ENCODE results near the gene NPDC1. TPM values are rescaled to one million over a fixed set of nuclear protein-coding genes. Genes with fewer than 3 reads are reported as not detected.
"Not testable (repeated sequence)": the region's sequence is repeated elsewhere in the genome, so short reads cannot be mapped to it uniquely, and the experiment has no call there.

NPDC1 gene
- total RNA-seq, 2 experiments from 2014 or later: 30.4 to 55.6 TPM

DNA sequence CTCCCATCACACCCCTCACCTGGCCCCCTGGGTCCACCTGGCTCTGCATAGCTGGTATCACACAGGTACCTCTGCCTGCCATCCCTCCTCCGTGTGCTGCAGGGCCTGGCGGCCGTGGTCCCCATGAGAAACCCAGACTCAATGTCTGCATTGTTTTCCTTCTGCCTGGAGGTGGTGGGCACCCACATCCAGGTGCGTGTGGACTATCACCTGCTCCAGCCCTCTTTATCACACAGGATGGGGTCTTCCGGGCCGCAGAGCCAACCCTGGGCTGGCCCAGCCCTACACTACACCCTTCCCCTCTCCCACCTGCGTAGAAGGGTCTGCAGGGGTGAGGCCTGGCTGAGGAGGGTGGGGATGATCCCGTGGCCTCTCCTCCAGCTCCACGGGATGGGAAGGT is 7.1 kb downstream of the NPDC1 start:
- Mint-ChIP-seq H3K27ac (no peak overlapping the region), H3K36me3 (peaks cover 2% of the 10 kb centered on the region), H3K27me3 (peaks cover under 1% of the 10 kb centered on the region), H3K9me3 (ENCODE audit: low read depth) (no peaks in the 10 kb centered on the region), H3K4me1 (peaks cover 11% of the 10 kb centered on the region), H3K4me3 (no peak overlapping the region)
- no peak for ATAC-seq
- CTCF ChIA-PET: interaction anchor here (1.3 to 9.1 kb wide), 5 partner anchors 8 to 92 kb away, joined by 3 to 183 read pairs (median 5); partner anchors contain the start of genes C8G, FBXW5 and NPDC1
- DNase-seq: no peak

DNA sequence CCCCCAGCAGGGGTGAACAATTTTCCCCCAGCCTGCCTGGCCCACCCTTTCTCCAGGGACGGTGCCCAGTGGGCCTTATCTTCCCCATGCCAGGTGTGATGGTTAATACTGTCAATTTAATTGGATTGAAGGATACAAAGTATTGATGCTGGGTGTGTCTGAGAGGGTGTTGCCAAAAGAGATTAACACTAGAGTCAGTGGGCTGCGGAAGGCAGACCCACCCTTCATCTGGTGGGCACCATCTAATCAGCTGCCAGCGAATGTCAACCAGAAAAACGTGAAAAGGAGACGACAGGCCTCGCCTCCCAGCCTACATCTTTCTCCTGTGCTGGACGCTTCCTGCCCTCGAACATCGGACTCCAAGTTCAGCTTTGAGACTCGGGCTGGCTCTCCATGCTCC is 8.5 kb downstream of the NPDC1 start:
- Mint-ChIP-seq H3K27me3 (no peaks in the 10 kb centered on the region), H3K4me3 (no peak overlapping the region), H3K36me3 (peaks cover 2% of the 10 kb centered on the region), H3K4me1 (peaks cover 20% of the 10 kb centered on the region), H3K27ac (no peak overlapping the region), H3K9me3 (ENCODE audit: low read depth) (no peaks in the 10 kb centered on the region)
- no peak for ATAC-seq
- no peak for DNase-seq
- CTCF ChIA-PET: interaction anchor here (2.0 to 11.9 kb wide), 6 partner anchors 9 to 91 kb away, joined by 5 to 234 read pairs (median 87); partner anchors contain the start of genes ABCA2, C8G, CLIC3 and FBXW5

DNA sequence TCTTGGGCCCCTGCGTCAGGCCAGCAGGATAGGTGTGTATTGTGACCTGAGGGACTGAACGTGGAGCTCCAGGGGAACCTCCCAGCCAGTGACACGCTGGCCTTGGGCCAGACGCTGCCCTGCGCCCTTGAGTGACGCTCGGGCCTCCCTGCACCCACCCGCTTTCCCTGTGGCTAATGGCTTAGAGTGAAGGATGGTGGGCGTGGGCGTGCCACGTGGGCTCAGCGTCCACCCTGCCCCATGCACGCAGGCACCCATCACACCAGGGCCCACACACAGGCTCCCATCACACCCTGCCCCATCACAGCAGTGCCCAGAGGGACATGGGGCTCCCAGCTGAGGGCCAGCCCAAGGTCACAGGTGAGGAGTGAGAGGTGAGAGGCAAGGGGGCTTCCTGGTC is 8.9 kb downstream of the NPDC1 start:
- Mint-ChIP-seq H3K4me1 (peaks cover 23% of the 10 kb centered on the region), H3K27ac (no peak overlapping the region), H3K9me3 (ENCODE audit: low read depth) (no peaks in the 10 kb centered on the region), H3K27me3 (no peaks in the 10 kb centered on the region), H3K4me3 (no peak overlapping the region), H3K36me3 (peaks cover 2% of the 10 kb centered on the region)
- no peak for ATAC-seq
- no peak for DNase-seq
- CTCF ChIA-PET: interaction anchor here (0.9 to 11.9 kb wide), 7 partner anchors 10 to 195 kb away, joined by 4 to 234 read pairs (median 79); partner anchors contain the start of genes ABCA2, AJM1, C8G and CLIC3

DNA sequence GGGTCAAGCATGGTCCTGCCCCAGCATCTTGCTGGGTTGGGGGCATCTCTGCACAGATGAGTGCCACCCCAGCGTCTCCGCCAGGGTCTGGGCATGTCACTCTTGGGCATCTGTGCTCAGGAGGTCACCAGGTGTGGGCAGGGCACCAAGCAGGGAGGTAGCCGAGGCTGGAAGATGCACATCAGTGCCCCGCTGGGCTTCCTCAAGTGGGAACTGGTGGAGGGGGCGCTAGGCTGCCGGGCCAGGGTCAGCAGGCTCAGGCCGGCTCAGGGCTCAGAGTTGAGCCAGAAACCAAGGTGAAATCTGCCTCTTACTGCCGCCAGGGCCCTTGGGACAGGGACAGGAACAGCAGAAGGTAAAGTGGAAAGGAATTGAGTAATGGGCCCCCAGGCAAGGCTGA is 10.0 kb downstream of the NPDC1 start:
- Mint-ChIP-seq H3K27ac (no peak overlapping the region), H3K4me3 (no peak overlapping the region), H3K27me3 (no peaks in the 10 kb centered on the region), H3K36me3 (peaks cover 2% of the 10 kb centered on the region), H3K9me3 (ENCODE audit: low read depth) (no peaks in the 10 kb centered on the region), H3K4me1 (peaks cover 29% of the 10 kb centered on the region)
- CTCF ChIA-PET: interaction anchor here (0.7 to 11.9 kb wide), 42 partner anchors 8 to 349 kb away, joined by 3 to 234 read pairs (median 8); partner anchors contain the start of genes ABCA2, AJM1, C8G and CLIC3
- no peak for ATAC-seq
- no peak for DNase-seq

DNA sequence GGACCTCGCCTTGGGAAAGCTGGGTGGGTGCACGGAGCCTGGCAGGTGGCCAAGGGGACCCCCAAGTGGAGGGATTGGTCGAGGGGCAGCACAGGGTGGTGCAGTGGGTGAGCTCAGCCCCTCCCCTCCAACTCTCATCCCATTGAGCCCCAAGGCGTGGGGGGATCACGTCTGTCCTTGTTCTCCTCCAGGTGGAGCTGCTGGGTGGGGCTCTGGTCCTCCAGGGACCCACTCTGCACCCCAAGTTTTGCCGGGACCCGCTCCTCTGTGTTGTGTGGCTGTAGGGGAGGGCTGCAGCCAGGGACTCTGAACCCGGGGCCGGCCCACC is 10.5 kb downstream of the NPDC1 start:
- Mint-ChIP-seq H3K27ac (peak overlapping the region; percentile 52), H3K9me3 (ENCODE audit: low read depth) (no peaks in the 10 kb centered on the region), H3K4me3 (no peak overlapping the region), H3K36me3 (peaks cover 2% of the 10 kb centered on the region), H3K27me3 (no peaks in the 10 kb centered on the region), H3K4me1 (peaks cover 34% of the 10 kb centered on the region)
- CTCF ChIA-PET: interaction anchor here (0.7 to 11.9 kb wide), 52 partner anchors 9 to 349 kb away, joined by 3 to 234 read pairs (median 6); partner anchors contain the start of genes ABCA2, AJM1, C8G and CLIC3
- DNase-seq (no peak), ATAC-seq (no peak)

DNA sequence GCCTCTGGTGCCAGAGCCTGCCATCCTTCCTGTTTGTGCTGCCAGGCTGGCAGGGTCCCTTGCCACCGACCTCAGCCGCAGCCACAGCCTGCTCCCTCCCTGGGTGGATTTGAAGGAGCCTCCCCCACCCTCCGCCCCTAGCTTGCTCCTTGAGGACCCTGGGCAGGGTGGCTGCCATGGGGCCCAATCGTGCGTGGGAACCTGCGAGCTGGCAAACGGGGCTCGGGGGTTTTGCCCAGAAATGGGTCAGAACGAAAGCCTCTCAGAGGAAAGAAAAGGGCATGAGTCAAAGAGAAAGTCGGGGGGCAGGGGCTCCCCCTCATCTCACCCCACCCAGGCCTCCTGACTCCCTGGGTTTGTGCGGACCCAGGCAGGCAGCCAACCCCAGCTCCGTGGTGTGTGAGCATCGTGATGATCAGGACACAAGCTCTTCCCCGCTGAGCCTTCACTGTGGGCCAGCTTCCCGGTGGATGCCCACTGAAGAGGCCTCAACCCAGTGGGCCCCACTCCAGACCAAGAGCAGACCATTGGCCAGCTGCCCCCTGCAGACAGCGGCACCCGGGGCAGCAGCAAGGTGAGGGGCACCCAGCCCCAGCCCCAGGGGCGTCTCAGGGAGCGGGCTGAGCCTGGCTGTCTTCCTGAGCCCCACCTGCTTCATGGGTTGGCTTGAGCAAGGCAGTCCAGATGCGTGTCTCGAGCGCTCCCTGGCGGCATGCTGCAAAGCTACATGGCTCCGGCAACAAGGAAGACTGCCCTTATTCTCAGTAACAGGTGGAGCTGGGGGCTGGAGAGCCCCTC is 11.1 kb downstream of the NPDC1 start:
- CTCF ChIA-PET: interaction anchor here (0.7 to 11.9 kb wide), 56 partner anchors 9 to 348 kb away, joined by 3 to 234 read pairs (median 5); partner anchors contain the start of genes ABCA2, AJM1, ANAPC2 and C8G
- H3K27me3 Mint-ChIP-seq: no peaks in the 10 kb centered on the region
- H3K4me3 Mint-ChIP-seq: peak overlapping the region; percentile 62
- peaks cover 40% of the 10 kb centered on the region for H3K4me1 Mint-ChIP-seq
- H3K9me3 Mint-ChIP-seq (ENCODE audit: low read depth): no peaks in the 10 kb centered on the region
- DNase-seq (peak; percentile 95), ATAC-seq (peak; percentile 89)
- peaks cover 2% of the 10 kb centered on the region for H3K36me3 Mint-ChIP-seq
- peak overlapping the region; percentile 93 for H3K27ac Mint-ChIP-seq

DNA sequence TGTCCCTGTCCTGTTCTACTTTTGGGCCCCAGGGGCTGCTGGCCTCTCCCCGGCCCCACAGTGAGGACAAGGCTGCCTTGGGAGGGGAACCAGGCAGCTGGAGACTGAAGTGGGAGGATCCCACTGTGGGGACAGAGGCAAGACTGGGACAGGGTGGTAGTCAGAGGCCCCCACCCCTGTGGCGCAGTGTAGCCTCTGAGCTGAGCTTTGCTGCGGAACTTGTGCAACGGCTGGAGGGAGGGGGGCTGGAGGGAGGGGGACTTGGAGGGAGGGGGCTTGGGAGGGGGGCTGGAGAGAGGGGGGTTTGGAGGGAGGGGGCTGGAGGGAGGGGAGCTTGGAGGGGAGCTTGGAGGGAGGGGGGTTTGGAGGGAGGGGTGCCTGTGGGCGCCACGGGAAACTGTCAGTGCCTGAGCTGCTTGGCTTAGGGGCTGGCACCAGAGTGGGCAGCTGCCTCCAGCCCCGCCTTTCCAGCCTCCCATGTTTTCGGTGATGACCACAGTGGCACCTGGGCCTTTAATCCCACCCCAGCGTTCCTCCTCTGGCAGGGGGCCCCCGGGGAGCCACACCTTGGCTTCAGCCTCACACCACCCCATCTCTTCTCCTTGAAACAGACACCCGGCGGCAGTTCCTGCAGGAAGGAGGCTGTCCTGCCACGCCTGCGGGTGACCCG is 11.8 kb downstream of the NPDC1 start:
- Mint-ChIP-seq H3K27me3 (no peaks in the 10 kb centered on the region), H3K36me3 (peaks cover 2% of the 10 kb centered on the region), H3K4me1 (peaks cover 47% of the 10 kb centered on the region), H3K27ac (peak overlapping the region; percentile 93), H3K4me3 (peak overlapping the region; percentile 62), H3K9me3 (ENCODE audit: low read depth) (no peaks in the 10 kb centered on the region)
- CTCF ChIA-PET: interaction anchor here (0.7 to 11.9 kb wide), 40 partner anchors 10 to 348 kb away, joined by 3 to 234 read pairs (median 8); partner anchors contain the start of genes ABCA2, AJM1, ANAPC2 and C8G
- DNase-seq: no peak
- ATAC-seq: no peak

DNA sequence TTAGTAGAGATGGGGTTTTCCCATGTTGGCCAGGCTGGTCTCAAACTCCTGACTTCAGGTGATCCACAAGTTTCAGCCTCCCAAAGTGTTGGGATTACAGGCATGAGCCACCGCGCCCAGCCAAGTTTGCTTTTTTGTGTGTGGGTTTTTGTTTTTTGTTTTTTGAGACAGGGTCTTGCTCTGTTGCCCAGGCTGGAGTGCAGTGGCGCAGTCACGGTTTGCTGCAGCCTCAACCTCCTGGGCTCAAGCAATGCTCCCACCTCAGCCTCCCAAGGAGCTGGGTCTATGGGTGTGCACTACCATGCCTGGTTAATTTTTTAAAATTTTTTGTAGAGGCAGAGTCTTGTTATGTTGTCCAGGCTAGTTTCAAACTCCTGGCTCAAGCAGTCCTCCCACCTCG is 12.5 kb downstream of the NPDC1 start:
- not testable (repeated sequence) for DNase-seq; H3K36me3 Mint-ChIP-seq; H3K9me3 Mint-ChIP-seq (ENCODE audit: low read depth); ATAC-seq; H3K4me3 Mint-ChIP-seq; H3K27me3 Mint-ChIP-seq
- CTCF ChIA-PET: interaction anchor here (2.3 to 11.9 kb wide), 9 partner anchors 14 to 240 kb away, joined by 7 to 234 read pairs (median 38); partner anchors contain the start of genes AJM1, C8G, CLIC3 and FBXW5
- peaks cover 54% of the 10 kb centered on the region for H3K4me1 Mint-ChIP-seq
- peak overlapping the region; percentile 49 for H3K27ac Mint-ChIP-seq

DNA sequence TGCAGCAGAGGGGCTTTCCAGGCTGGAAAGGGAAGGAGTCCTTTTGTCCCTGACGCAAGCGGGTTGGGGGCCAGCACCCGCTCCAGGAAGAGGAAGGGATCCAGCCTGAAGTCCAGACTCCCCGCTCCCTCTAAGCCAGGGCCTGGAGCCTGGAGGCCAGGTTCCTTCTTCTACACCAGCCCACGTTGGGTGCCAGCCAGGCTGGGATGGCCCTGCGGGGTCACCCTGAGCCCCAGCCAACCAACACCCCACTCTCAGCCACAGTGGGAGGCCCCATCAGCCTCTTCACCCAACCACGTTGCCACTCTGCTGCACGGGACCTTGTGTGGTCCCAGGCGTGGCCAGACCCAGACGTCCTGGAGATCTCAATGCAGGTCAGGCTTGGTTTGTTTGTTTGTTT is 13.1 kb downstream of the NPDC1 start:
- peak overlapping the region; percentile 55 for H3K27ac Mint-ChIP-seq

DNA sequence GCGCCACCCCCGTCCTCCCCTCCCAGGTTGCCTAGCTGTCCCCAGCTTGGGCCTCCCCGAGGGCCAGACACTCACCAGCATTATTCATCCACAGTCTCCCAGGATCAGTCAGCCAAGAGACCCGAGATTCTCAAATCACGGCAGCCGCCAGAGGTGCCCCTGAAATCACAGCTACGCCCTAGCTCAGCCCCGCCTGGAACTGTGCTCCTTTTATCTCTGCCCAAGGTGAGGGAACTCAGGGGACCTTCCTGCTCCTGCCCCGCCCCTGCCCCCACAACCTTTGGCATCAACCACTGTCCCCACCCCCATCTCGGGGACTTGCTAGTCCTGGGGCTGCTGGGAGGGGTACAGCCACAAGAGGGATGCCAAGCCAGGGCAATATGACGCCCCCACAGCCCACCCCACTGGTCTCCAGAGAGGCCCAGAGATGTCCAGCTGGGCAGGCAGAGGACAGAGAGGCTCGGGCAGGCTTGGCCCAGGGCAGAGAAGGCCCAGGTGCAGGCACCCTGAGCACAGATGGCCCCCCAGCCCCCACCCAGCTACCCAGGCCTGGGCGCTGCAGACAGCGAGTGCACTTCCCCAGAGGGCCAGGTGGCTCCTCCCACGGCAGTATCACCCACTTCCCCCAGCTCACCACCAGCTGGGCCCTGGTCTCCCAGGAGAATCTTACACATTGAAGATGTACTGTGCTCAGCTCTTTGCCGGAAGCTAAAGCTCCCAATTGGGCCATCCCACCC is 13.9 kb downstream of the NPDC1 start, which contains the start of gene FUT7:
TSS of gene FUT7 (minus strand) at position 185 of the 737 bp plus-strand sequence. CDS start at position 88, 97 bp downstream.
- H3K36me3 Mint-ChIP-seq: no peaks in the 10 kb centered on the region
- ATAC-seq (no peak), DNase-seq (no peak)
- peaks cover 57% of the 10 kb centered on the region for H3K4me1 Mint-ChIP-seq
- CTCF ChIA-PET: interaction anchor here (0.8 to 11.9 kb wide), 6 partner anchors 12 to 85 kb away, joined by 3 to 234 read pairs (median 52); partner anchors contain the start of genes C8G, CLIC3, FBXW5 and NPDC1
- H3K4me3 Mint-ChIP-seq: peak within 1 kb of the TSS; percentile 56
- peaks cover 3% of the 10 kb centered on the region for H3K27me3 Mint-ChIP-seq
- H3K27ac Mint-ChIP-seq: peak within 1 kb of the TSS; percentile 55
- no peaks in the 10 kb centered on the region for H3K9me3 Mint-ChIP-seq (ENCODE audit: low read depth)

More for the DNA sequence above, 13.1 kb downstream of the NPDC1 start:
- ATAC-seq: no peak
- no peaks in the 10 kb centered on the region for H3K27me3 Mint-ChIP-seq
- CTCF ChIA-PET: interaction anchor here (9.1 to 11.9 kb wide), 3 partner anchors 31 to 86 kb away, joined by 98 to 234 read pairs (median 183); partner anchors contain the start of genes C8G, CLIC3, FBXW5 and SAPCD2
- no peaks in the 10 kb centered on the region for H3K9me3 Mint-ChIP-seq (ENCODE audit: low read depth)
- H3K36me3 Mint-ChIP-seq: no peaks in the 10 kb centered on the region
- no peak overlapping the region for H3K4me3 Mint-ChIP-seq
- peaks cover 54% of the 10 kb centered on the region for H3K4me1 Mint-ChIP-seq
- DNase-seq: no peak

DNA sequence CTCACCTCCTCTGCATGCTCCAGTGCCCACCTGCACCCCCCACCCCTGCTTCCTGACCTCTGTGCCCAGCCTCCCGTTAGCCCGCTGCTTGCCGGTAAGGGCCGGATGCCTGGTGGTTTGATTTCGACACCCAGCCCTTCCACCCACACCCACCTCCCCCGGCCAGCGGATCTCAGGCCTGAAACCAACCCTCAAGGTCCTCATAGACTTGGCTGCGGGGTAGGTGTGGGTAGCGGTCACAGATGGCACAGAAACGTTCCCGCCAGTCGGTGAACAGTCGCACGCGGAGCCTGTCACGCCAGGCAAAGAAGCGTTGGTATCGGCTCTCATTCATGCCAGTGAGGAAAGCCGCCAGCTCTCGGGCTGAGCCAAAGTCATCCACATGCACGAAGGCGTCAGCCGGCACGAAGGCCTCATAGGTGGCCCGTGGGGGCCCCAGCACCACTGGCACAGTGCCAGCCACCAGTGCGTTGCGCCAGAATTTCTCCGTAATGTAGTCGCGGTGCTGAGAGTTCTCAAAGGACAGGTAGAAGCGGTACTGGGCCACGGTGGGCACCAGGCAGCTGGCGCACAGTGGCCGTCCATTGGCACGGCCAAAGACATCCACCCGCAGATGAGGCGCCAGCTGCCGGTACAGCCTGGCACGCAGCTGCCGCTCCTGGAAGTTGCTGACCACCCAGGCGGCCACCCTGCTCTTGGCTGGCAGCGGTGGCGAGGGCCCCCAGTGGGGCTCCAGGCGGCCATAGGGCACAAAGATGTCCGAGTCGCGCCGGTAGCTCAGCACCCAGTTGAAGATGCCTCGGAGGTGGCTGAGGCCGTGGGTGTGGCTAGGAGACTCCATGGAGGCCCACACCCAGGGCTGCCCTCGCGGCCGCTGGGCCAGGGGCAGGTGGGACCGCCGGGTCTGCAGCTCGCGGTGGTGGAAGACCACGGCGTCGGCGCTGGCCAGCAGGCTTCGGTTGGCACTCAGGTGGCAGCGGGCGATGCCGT is 15.1 kb downstream of the NPDC1 start:
- CTCF ChIA-PET: interaction anchor here (0.7 to 11.9 kb wide), 17 partner anchors 11 to 243 kb away, joined by 3 to 234 read pairs (median 14); partner anchors contain the start of genes AJM1, C8G, CLIC3 and FBXW5
- peak; percentile 73 for DNase-seq
- Mint-ChIP-seq H3K4me3 (peak overlapping the region; percentile 56), H3K27ac (peak overlapping the region; percentile 70), H3K9me3 (ENCODE audit: low read depth) (no peaks in the 10 kb centered on the region), H3K36me3 (no peaks in the 10 kb centered on the region), H3K27me3 (peaks cover 3% of the 10 kb centered on the region), H3K4me1 (peaks cover 60% of the 10 kb centered on the region)
- no peak for ATAC-seq

All from activated CD8-positive, alpha-beta memory T cell treated with anti-CD3 and anti-CD28 coated beads, Interleukin-2, amount 10 ng/mL, durations not matched to agents 7 days and 5 days (primary cell).